Measurements from ENCODE around the gene ABCA3.

ABCA3 gene

DNA sequence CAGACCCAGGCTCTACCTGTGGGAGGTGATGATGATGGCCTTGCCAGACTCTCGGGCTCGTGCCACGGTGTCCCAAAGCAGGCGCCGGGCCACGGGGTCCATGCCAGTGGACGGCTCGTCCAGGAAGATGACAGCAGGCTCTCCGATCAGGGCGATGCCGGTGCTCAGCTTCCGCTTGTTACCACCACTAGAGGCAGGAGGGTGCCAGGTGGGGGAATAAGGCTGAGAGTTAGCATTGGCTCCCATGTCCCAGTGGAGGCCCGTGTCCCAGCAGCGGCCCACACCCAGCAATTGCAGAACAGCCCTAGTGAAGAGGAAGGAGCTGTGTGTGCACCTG is 62.3 kb downstream of the ABCA3 start:
- DNase-seq (ENCODE audit: insufficient read length, low spot score) (no peak), FAIRE-seq (no peak)
- TF ChIP-seq POLR2A (IDR thresholded peaks at IDR 0.05; ENCODE audit: low read depth, low read length) (no peak), POU2F2 (IDR thresholded peaks at IDR 0.05; ENCODE audit: low read depth, low read length) (no peak), SPI1 (IDR thresholded peaks at IDR 0.05; ENCODE audit: low read depth, low read length) (no peak)

DNA sequence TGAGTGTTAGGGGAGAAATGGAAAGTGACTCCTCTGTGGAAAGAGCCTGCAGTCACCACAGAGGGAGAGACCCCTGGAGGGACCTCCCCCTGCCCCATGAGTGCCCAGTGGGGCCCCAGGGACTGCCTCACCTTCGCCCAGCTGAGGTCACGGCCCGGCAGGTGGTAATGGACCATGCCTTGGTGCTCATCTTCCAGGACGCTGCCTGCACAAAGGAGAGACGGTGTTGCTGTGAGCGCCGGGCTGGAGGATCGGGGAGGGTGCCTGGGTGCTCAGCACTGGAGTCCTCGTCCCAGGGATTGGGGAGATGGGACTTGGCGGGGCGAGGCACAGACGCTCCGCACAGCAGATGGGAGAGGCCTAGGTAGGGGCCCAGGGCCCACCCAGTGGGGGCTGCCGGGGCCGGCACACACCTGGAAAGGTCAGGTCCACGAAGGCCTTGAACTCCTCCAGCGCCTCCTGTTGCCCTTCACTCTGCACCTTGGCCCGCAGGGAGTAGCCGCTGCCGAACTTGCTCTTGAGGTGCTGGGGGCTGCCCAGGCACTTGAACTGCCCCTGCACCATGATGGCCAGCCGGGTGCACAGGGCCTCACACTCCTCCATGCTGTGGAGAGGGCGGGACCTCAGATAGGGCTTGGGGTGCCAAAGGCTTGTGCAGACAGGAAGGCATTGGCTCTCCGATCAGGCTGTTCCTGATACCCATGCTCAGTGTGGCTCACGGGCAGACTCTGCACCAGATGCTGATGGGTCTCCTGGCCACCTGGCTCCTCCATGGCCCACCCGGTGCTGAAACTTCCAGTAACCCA is 62.9 kb downstream of the ABCA3 start:
- DNase-seq (ENCODE audit: insufficient read length, low spot score): no peak
- TF ChIP-seq PAX5 (IDR thresholded peaks at IDR 0.05; ENCODE audit: insufficient read depth, low read length, severe bottlenecking) (no peak), TAF1 (IDR thresholded peaks at IDR 0.05; ENCODE audit: low read depth, low read length) (no peak), POU2F2 (IDR thresholded peaks at IDR 0.05; ENCODE audit: low read depth, low read length) (no peak), SPI1 (IDR thresholded peaks at IDR 0.05; ENCODE audit: low read depth, low read length) (no peak), POLR2AphosphoS5 (IDR thresholded peaks at IDR 0.05; ENCODE audit: low read depth, low read length) (no peak), POLR2A (IDR thresholded peaks at IDR 0.05; ENCODE audit: low read depth, low read length) (no peak)
- no peak for FAIRE-seq

DNA sequence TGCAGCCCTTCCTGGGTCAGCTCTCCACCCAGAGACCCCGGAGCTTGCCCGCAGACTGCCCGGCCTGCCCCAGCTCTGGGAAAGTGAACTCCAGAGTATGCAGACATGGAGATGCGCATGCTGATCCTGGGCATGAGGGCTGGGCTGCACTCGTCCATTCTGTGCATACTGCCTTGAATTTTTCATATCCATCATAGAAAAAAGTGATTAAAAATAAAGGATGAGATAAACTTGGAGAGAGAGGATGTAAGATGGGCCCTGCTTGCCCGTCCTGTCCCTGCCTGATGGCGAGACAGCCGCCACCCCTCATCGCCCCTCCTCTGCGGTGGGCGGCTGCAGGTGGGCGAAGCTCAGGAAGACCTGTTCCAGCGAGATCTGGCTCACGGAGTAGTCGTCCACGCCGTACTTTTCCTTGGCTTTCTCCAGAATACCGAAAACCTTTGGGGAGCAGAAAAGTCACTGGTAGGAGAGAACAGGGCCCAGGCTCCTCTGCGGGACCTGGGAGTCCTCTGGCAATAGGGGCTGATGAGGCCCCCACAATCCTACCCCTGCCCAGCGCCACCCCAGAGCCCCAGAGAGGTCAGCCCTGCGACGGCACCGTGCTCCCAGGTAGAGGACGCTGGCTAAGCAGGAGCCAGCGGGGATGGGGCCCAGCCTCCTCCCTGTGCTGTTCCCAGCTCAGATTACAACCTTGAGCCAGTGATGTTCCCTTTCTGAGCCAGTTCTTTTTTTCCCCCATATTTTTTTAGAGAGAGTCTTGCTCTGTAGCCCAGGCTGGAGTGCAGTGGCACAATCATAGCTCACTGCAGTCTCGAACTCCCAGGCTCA is 63.9 kb downstream of the ABCA3 start:
- DNase-seq (ENCODE audit: insufficient read length, low spot score): no peak
- no peak for TF ChIP-seq PAX5 (IDR thresholded peaks at IDR 0.05; ENCODE audit: insufficient read depth, low read length, severe bottlenecking)
- no peak for TF ChIP-seq TAF1 (IDR thresholded peaks at IDR 0.05; ENCODE audit: low read depth, low read length)
- no peak for TF ChIP-seq POLR2AphosphoS5 (IDR thresholded peaks at IDR 0.05; ENCODE audit: low read depth, low read length)
- TF ChIP-seq POLR2A (IDR thresholded peaks at IDR 0.05; ENCODE audit: low read depth, low read length): no peak
- no peak for TF ChIP-seq POU2F2 (IDR thresholded peaks at IDR 0.05; ENCODE audit: low read depth, low read length)
- no peak for TF ChIP-seq SPI1 (IDR thresholded peaks at IDR 0.05; ENCODE audit: low read depth, low read length)

DNA sequence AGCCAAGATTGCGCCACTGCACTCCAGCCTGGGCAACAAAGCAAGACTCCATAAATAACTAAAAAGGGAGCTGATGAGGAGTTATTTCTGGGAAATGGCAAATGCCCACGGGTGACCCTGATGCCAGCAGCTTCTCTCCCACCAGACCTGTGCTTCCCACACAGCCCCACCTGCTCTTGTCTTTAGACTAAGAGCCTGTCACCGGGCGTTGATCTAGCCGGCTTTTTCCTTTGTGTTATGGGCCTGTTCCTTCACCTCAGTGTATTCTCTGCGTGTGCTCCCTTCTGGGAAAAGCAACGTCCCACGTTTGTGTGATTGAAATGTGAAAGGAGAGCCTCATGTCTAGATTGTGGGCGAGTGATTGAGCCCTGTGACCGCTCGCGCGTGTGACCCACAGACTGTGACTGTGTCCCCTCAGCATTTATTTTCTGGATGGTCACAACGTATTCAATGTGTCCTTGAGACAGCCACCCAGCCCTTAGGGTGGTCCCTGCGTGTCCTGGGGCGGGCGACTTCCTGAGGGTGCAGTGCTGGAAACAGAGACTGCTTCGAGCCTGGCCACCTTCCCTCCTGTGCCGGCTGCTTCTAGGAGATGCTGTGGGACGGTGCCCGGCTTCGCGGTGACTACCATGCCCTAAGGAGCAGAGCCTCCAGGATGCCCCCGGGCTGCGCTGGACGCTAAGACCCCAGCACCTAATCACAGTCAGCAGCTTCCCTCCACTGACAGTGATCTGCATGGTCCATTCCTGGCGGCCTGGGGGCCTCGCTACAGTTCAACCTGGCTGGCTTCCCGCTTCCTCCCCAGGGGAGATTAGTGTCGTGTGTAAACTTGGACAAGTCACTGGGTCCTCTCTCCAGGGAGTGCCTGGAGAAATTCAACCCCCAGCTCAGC is 64.8 kb downstream of the ABCA3 start:
- no peak for TF ChIP-seq POLR2A (IDR thresholded peaks at IDR 0.05; ENCODE audit: low read depth, low read length)
- TF ChIP-seq SPI1 (IDR thresholded peaks at IDR 0.05; ENCODE audit: low read depth, low read length): no peak
- no peak for TF ChIP-seq PAX5 (IDR thresholded peaks at IDR 0.05; ENCODE audit: insufficient read depth, low read length, severe bottlenecking)
- no peak for TF ChIP-seq POU2F2 (IDR thresholded peaks at IDR 0.05; ENCODE audit: low read depth, low read length)
- no peak for TF ChIP-seq POLR2AphosphoS5 (IDR thresholded peaks at IDR 0.05; ENCODE audit: low read depth, low read length)
- no peak for TF ChIP-seq TAF1 (IDR thresholded peaks at IDR 0.05; ENCODE audit: low read depth, low read length)
- no peak for FAIRE-seq
- no peak for DNase-seq (ENCODE audit: insufficient read length, low spot score)

More for the DNA sequence above, 63.9 kb downstream of the ABCA3 start:
- no peak for FAIRE-seq

DNA sequence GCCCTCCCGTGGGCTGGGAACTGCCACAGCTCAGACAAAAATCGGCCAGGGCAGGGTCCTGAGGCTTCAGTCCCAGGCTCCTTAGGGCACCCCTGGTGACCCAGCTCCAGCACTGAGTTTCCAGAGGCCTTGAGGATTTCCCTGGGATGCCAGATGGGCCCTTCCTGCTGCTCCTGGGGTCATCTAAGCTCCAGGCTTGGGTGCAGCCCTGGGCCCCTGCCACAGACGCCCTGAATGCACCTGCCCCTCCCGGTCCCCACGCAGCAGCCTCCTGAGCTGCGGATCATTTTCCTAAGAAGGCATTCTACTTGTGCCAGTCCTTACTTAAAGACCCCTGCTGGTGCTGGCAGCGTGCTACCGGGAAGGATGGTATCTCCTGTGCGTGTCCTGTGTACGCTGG is 66.6 kb downstream of the ABCA3 start:
- FAIRE-seq (no peak), DNase-seq (ENCODE audit: insufficient read length, low spot score) (no peak)
- no peak for TF ChIP-seq TAF1 (IDR thresholded peaks at IDR 0.05; ENCODE audit: low read depth, low read length)
- TF ChIP-seq POU2F2 (IDR thresholded peaks at IDR 0.05; ENCODE audit: low read depth, low read length): no peak
- TF ChIP-seq POLR2AphosphoS5 (IDR thresholded peaks at IDR 0.05; ENCODE audit: low read depth, low read length): no peak
- TF ChIP-seq POLR2A (IDR thresholded peaks at IDR 0.05; ENCODE audit: low read depth, low read length): no peak
- no peak for TF ChIP-seq PAX5 (IDR thresholded peaks at IDR 0.05; ENCODE audit: insufficient read depth, low read length, severe bottlenecking)
- TF ChIP-seq SPI1 (IDR thresholded peaks at IDR 0.05; ENCODE audit: low read depth, low read length): no peak

DNA sequence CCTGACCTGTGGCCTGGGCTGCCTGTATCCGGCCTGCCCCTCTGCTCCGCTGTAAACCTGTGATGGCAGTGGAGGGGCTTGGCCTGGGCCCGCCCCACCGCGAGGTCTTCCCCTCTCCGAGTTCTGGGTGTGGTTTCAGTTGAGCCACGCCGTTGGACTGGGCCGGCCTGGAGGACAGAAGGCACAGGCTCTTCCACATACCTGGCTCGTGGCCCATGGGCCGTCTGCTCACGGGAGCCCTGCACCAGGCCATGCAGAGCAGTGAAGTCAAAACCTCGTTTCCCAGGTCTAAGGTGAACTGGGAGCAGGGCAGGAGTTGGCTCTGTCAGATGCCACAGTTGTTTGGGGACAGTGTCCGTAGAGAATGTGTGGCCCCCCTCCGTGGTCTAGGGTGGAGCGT is 67.0 kb downstream of the ABCA3 start:
- no peak for DNase-seq (ENCODE audit: insufficient read length, low spot score)
- no peak for FAIRE-seq
- TF ChIP-seq SPI1 (IDR thresholded peaks at IDR 0.05; ENCODE audit: low read depth, low read length) (no peak), TAF1 (IDR thresholded peaks at IDR 0.05; ENCODE audit: low read depth, low read length) (no peak), POLR2AphosphoS5 (IDR thresholded peaks at IDR 0.05; ENCODE audit: low read depth, low read length) (no peak), PAX5 (IDR thresholded peaks at IDR 0.05; ENCODE audit: insufficient read depth, low read length, severe bottlenecking) (no peak), POLR2A (IDR thresholded peaks at IDR 0.05; ENCODE audit: low read depth, low read length) (no peak), POU2F2 (IDR thresholded peaks at IDR 0.05; ENCODE audit: low read depth, low read length) (no peak)

DNA sequence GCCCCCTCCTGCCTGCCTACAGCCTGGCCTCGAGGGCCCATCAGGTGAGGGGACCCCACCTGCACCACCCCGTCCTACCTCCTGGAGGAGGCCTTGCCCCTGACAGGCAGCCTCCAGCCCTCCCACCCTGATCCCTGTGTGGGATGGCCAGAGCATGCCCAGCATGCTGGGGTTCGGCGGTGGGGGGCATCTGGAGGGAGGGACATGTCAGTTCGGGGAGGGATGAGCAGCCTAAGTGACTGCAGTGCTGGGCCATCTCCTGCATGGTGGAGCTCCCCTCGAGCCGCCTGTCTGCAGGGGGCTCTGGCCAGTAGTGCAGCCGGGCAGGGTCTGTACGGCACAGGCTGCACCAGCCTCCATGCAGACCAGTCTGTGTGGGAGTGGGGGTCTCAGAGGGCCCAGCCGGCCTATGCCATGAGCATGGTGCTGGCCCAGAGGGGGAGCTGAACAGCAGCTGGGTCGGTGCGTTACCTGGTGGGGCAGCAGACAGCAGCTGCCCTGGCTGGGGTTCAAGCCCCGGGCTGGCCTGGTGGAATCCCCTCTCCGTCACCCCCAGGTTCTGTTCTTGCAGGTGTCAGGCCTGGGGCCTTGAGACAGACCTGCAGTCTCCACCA is 68.6 kb downstream of the ABCA3 start:
- DNase-seq (ENCODE audit: insufficient read length, low spot score) (no peak), FAIRE-seq (no peak)
- TF ChIP-seq SPI1 (IDR thresholded peaks at IDR 0.05; ENCODE audit: low read depth, low read length) (no peak), POLR2AphosphoS5 (IDR thresholded peaks at IDR 0.05; ENCODE audit: low read depth, low read length) (no peak), PAX5 (IDR thresholded peaks at IDR 0.05; ENCODE audit: insufficient read depth, low read length, severe bottlenecking) (no peak), TAF1 (IDR thresholded peaks at IDR 0.05; ENCODE audit: low read depth, low read length) (no peak), POU2F2 (IDR thresholded peaks at IDR 0.05; ENCODE audit: low read depth, low read length) (no peak), POLR2A (IDR thresholded peaks at IDR 0.05; ENCODE audit: low read depth, low read length) (no peak)

DNA sequence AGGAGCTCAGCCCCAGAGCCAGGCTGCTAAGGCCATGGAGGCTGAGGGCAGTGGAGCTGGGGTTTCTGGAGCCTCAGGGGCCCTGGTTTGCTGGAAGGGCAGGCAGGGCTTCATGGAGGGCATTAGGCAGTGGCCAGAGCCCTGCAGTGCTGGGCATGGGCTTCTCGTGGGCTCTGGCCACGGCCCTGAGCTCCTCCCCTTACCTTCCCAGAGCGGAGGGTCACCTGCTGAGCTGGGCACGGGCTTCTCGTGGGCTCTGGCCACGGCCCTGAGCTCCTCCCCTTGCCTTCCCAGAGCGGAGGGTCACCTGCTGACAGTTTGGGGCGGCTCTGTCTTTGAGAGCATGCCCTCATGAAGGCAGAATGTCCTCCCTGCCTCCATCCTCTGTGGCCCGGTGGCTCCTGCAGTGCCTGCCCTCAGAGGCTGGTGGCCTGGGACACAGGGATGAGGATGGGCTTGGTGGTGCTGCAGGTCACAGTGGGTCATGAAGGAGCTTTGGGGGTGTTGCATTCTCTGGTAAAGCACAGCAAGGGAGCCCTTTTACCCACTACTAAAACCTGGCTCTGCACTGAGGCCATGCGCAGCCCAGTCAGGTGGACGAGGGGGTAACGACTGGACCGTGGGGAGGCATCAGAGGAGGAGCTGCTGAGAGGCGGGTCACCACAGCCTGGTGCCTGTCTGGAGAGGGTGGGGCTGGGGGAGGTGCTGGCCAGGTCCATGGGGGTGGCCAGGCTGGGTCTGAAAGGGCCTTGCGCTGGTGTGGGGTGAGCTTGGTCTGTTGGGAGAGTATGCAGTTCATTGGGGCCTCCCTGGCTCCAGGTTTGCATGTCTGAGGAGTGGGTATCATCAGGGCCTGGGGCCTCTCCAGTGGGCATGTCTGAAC is 69.7 kb downstream of the ABCA3 start:
- DNase-seq (ENCODE audit: insufficient read length, low spot score) (no peak), FAIRE-seq (no peak)
- TF ChIP-seq POLR2AphosphoS5 (IDR thresholded peaks at IDR 0.05; ENCODE audit: low read depth, low read length) (no peak), PAX5 (IDR thresholded peaks at IDR 0.05; ENCODE audit: insufficient read depth, low read length, severe bottlenecking) (no peak), POLR2A (IDR thresholded peaks at IDR 0.05; ENCODE audit: low read depth, low read length) (no peak), POU2F2 (IDR thresholded peaks at IDR 0.05; ENCODE audit: low read depth, low read length) (no peak), SPI1 (IDR thresholded peaks at IDR 0.05; ENCODE audit: low read depth, low read length) (no peak), TAF1 (IDR thresholded peaks at IDR 0.05; ENCODE audit: low read depth, low read length) (no peak)

All from GM12891 (cell line).